ENCODE measurements around the gene GPT2.

The GPT2 gene

DNA sequence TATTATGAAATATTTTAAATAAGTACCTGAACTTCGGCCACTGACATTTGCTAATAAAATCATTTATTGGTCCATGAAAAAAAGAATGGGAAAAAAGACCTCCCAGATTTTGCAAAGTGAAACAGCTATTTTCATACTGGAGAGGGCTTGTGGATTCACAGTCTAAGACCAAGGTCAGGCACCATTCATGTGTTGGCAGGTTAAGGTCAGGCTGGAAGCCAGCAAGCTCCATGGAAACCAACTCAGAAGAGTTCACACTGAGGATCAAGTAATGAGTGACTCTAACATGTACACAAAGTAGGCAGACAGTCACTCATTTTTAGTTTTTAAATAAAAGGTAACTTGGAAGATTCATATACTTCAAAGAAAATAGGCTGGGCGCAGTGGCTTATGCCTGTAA is 85.9 kb downstream of the GPT2 start:
- no peaks in the 10 kb centered on the region for H3K9me3 ChIP-seq
- peaks cover 32% of the 10 kb centered on the region for H3K4me1 ChIP-seq
- H3K27me3 ChIP-seq (ENCODE audit: low read depth) = no peaks in the 10 kb centered on the region
- H3K36me3 ChIP-seq (replicated peaks) = peaks cover 59% of the 10 kb centered on the region
- H3K4me3 ChIP-seq = no peak overlapping the region
- in situ Hi-C loops (cut with MboI; ENCODE audit: low sequenced_read_pairs) = no loop called here
- no peak for DNase-seq (ENCODE audit: low spot score in 2 of 2)

DNA sequence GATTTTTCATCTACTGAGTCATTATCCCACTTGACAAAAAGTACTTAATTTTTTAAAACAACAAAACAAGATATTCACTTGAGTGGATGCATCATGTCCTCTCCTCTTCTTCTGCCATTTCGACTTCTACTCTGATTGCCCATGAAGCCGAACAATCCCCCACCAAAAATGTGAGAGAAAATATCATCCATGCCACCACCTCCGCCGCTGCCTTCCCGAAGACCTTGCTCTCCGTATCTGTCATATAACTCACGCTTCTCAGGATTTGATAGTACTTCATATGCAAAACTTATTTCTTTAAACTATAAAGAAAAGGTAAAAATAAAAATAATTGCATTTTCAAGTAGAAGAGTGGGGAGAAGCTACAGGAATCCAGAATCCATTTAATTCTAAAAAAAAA is 87.1 kb downstream of the GPT2 start:
- no peak overlapping the region for H3K4me3 ChIP-seq
- H3K4me1 ChIP-seq = peaks cover 32% of the 10 kb centered on the region
- in situ Hi-C loops (cut with MboI; ENCODE audit: low sequenced_read_pairs) = no loop called here
- no peak for DNase-seq (ENCODE audit: low spot score in 2 of 2)
- H3K9me3 ChIP-seq = no peaks in the 10 kb centered on the region
- H3K36me3 ChIP-seq (replicated peaks) = peaks cover 50% of the 10 kb centered on the region
- no peaks in the 10 kb centered on the region for H3K27me3 ChIP-seq (ENCODE audit: low read depth)

DNA sequence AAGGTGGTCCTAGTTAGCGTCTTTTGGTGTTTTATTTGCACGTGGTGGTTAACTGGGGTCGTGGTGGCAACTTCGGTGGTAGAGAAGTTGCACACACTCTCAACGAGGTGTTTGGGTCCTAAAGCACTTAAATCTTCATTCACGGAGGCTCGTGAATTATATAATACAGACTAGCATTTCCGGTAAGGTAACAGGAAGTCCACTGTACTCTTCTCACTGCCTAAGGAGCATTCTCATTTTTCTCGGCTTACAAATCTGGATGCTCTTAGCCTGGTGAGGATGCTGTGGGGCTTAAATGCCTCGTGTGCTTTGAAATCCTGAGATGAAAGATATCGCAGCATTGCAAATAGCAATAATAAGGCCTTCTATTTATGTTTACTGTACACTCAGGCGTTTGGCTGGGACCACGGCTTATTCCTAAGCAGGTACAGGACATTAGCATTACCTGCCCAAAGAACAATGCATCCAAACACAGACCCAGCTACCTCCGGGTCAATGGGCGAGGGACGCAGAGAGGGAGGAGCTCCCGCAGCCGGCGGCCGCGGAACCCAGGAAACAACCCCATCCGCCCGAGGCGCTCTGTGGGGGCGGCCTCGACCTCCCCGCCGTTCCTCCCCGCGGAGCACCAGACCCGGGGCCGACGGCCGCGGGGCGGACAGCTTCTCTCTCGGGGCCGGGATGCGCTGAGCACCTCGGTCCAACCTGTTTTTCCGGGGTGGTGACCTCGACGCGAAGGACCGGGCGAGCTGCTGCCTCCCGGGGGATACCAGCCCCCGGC is 88.5 kb downstream of the GPT2 start:
- no peaks in the 10 kb centered on the region for H3K9me3 ChIP-seq
- peaks cover 32% of the 10 kb centered on the region for H3K4me1 ChIP-seq
- peak overlapping the region; percentile 94 for H3K4me3 ChIP-seq
- H3K36me3 ChIP-seq (replicated peaks) = peaks cover 36% of the 10 kb centered on the region
- in situ Hi-C loops (cut with MboI; ENCODE audit: low sequenced_read_pairs) = no loop called here
- peak; percentile 50 to 60 for DNase-seq (ENCODE audit: low spot score in 2 of 2)
- no peaks in the 10 kb centered on the region for H3K27me3 ChIP-seq (ENCODE audit: low read depth)

- no peaks in the 10 kb centered on the region for H3K27me3 ChIP-seq (ENCODE audit: low read depth)
- H3K4me3 ChIP-seq = peak within 1 kb of the TSS; percentile 94
- no peaks in the 10 kb centered on the region for H3K9me3 ChIP-seq
- peak; percentile 83 to 95 for DNase-seq (ENCODE audit: low spot score in 2 of 2)
- H3K4me1 ChIP-seq = peaks cover 32% of the 10 kb centered on the region
- in situ Hi-C loops (cut with MboI; ENCODE audit: low sequenced_read_pairs) = no loop called here
- peaks cover 28% of the 10 kb centered on the region for H3K36me3 ChIP-seq (replicated peaks)
Measured at GRCh38 chr16:46973207-46973995, 89.2 kb downstream of the GPT2 start, which contains the start of gene DNAJA2. TSS of gene DNAJA2 (minus strand) at chr16:46973674. CDS start at chr16:46973572, 102 bp downstream.

DNA sequence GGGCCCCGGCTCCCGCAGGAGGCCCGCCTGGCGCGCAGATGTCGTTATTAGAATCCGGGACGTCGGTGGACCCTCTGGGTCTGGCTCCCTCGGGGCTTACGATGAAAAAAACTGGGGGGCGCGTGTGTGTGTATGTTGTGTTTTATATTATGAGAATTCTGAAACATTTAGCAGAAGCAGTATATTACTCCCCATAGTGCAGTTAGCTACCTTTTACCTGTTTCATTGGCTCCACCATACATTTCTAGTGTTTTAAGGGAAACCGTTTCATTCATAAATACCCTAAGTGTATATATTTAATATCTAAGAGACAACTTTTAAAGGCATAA is 89.8 kb downstream of the GPT2 start:
- H3K36me3 ChIP-seq (replicated peaks) = peaks cover 23% of the 10 kb centered on the region
- H3K4me1 ChIP-seq = peaks cover 31% of the 10 kb centered on the region
- peak overlapping the region; percentile 94 for H3K4me3 ChIP-seq
- H3K27me3 ChIP-seq (ENCODE audit: low read depth) = no peaks in the 10 kb centered on the region
- no peak for DNase-seq (ENCODE audit: low spot score in 2 of 2)
- in situ Hi-C loops (cut with MboI; ENCODE audit: low sequenced_read_pairs) = no loop called here
- no peaks in the 10 kb centered on the region for H3K9me3 ChIP-seq

GRCh38 chr16:46974352-46974751 is 90.2 kb downstream of the GPT2 start:
- Histone ChIP-seq H3K9me3 (no peaks in the 10 kb centered on the region), H3K27me3 (ENCODE audit: low read depth) (no peaks in the 10 kb centered on the region), H3K4me3 (peak overlapping the region; percentile 94), H3K4me1 (peaks cover 28% of the 10 kb centered on the region), H3K36me3 (replicated peaks) (peaks cover 19% of the 10 kb centered on the region)
- in situ Hi-C loops (cut with MboI; ENCODE audit: low sequenced_read_pairs) = no loop called here
- no peak for DNase-seq (ENCODE audit: low spot score in 2 of 2)

- H3K36me3 ChIP-seq (replicated peaks) = peaks cover 11% of the 10 kb centered on the region
- H3K4me3 ChIP-seq = no peak overlapping the region
- H3K9me3 ChIP-seq = no peaks in the 10 kb centered on the region
- DNase-seq (ENCODE audit: low spot score in 2 of 2) = no peak
- peaks cover 20% of the 10 kb centered on the region for H3K4me1 ChIP-seq
- in situ Hi-C loops (cut with MboI; ENCODE audit: low sequenced_read_pairs) = no loop called here
- no peaks in the 10 kb centered on the region for H3K27me3 ChIP-seq (ENCODE audit: low read depth)
Measured at GRCh38 chr16:46975165-46975564, 91.0 kb downstream of the GPT2 start.

DNA sequence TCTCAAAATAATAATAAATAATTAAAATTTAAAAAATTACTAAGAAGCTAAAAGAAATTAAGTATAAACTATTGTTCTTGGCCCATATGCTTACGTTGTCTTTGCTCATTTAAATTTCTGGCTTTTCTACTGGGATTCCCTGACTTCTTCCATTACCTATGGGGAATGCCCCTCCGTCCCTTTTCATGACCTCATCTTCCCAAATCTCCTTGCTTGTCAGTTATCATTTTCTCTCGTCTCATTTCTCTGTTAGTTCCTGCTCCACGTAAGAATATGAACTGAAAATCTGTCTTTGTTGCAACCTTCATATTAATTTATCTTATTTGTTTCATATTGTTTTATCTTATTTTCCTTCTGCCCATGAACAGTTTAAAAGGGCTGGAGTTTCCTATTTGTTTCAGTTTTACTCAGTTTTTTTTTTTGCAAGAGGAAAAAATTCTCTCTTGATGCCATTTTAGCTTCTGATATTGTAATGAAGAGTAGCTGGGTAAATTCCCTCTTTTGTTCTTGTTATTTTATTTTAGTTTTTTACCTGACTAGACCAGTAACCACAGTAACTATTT is 91.8 kb downstream of the GPT2 start:
- in situ Hi-C loops (cut with MboI; ENCODE audit: low sequenced_read_pairs) = no loop called here
- DNase-seq (ENCODE audit: low spot score in 2 of 2) = no peak
- H3K36me3 ChIP-seq (replicated peaks) = peaks cover 6% of the 10 kb centered on the region; the same call in 1 of the 2 replicates
- peaks cover 18% of the 10 kb centered on the region for H3K4me1 ChIP-seq
- no peak overlapping the region for H3K4me3 ChIP-seq
- H3K27me3 ChIP-seq (ENCODE audit: low read depth) = no peaks in the 10 kb centered on the region
- no peaks in the 10 kb centered on the region for H3K9me3 ChIP-seq

- H3K27me3 ChIP-seq (ENCODE audit: low read depth) = no peaks in the 10 kb centered on the region
- in situ Hi-C loops (cut with MboI; ENCODE audit: low sequenced_read_pairs) = no loop called here
- peaks cover 15% of the 10 kb centered on the region for H3K4me1 ChIP-seq
- H3K4me3 ChIP-seq = no peak overlapping the region
- no peak for DNase-seq (ENCODE audit: low spot score in 2 of 2)
- H3K36me3 ChIP-seq (replicated peaks) = peaks cover 2% of the 10 kb centered on the region; the same call in 1 of the 2 replicates
- H3K9me3 ChIP-seq = no peaks in the 10 kb centered on the region
Measured at GRCh38 chr16:46976550-46976949, 92.4 kb downstream of the GPT2 start.

Data from HAP-1 (cell line).